Activated CD4-positive, CD25-positive, alpha-beta regulatory T cell treated with anti-CD3 and anti-CD28 coated beads, Interleukin-2, amount 50 U/mL, for 16 hours (primary cell): ENCODE data around the gene GNAI2.
"Not testable (repeated sequence)": the region's sequence is repeated elsewhere in the genome, so short reads cannot be mapped to it uniquely, and the experiment has no call there.

Experiments
- DNase-seq: peaks from one replicate; pipeline ENCODE4 v3.0.0-alpha.2; 2020; ENCODE audit warnings: low read depth, low spot score

GNAI2 gene

DNA sequence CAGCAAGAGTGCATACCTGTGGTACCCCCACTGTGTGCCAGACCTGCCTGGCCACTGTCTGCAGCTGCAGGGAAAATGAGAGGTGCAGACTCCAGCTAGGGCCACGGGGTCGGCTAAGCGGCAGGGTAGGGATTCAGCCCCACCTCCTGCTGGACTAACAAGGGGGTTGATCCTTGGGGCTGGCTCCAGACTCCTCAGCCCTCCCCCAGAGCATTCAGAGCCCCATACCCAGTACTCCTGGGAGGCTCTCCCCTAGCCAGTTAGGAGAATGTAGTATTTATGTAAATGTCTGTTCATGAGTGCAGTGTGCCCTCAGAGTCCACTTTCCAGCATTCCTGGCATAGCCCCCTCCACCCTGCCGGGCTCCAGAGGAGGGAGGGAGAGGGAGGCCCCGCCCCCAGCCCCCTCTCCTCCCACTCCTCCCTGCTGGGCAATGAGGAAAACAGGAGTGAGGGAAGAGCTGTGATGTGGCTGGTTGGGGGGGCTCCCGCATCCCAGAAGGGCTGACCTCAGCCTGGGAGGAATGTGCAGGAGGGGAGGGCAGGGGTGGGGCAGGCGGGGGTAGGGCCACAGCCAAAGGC is 28.5 kb downstream of the GNAI2 start:
- DNase-seq, result no peak

DNA sequence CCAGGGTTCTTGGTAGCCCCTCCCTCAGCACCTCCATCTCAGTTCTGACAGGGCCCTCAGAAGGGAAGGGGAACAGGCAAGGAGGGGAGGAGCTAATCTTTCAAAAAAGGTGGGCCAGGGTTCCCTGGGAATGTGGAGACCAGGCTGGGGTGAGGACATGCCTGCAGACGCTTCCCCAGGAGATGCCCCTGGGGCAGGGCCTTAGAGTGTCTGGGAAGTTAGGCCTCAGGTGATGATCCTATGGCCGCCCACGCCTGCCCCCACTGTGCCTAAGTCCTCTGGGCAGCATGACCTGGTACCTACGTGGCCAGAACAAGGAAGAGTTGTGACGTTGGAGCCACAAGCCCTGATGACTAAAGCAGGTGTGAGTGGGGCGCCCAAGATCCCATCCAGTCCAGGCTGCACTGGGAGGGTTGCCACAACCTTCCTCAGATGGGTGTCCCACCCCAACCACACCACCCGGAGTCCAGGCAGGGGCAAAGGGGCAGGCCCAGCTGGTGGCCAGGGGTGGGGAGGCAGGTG is 29.0 kb downstream of the GNAI2 start:
- no peak for DNase-seq

DNA sequence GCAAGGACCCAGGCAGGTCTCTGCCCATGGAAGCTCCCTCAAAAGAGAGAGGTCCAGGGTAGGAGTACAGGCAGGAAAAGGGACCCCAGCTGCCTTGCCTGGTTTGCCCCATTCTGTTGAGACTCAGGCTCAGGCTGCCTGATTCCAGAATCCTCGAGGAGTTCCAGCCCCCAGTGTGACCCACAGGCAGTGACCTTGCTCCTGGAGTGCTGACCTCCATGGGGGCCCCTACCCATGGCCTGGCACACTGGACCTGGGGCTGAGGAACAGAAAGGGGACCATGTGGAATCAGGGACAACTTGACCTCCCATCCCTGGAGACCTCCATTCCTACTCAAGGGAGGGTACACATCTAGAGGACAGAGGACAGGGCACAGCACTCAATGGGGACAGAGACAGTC is 29.6 kb downstream of the GNAI2 start:
- DNase-seq, result no peak

DNA sequence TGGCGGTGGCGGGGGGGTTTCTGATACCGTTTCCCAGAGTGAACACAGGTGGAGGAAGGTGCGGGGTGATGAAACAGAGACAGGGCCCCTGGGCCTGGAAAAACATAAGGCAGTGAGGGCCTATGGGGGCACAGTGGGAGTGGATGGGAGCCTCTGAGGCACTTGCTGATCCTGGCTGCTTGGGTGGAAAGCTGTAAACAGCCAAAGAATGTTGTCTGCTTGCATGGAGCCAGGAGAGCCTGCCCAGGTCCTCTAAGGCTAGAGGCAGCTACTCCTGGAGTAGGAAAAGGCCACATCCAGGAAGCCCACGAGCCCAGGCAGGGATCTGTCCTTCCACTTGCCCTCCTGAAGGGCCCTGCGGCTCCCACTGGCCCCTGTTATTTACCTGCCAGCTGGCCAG is 30.0 kb downstream of the GNAI2 start:
- no peak for DNase-seq

DNA sequence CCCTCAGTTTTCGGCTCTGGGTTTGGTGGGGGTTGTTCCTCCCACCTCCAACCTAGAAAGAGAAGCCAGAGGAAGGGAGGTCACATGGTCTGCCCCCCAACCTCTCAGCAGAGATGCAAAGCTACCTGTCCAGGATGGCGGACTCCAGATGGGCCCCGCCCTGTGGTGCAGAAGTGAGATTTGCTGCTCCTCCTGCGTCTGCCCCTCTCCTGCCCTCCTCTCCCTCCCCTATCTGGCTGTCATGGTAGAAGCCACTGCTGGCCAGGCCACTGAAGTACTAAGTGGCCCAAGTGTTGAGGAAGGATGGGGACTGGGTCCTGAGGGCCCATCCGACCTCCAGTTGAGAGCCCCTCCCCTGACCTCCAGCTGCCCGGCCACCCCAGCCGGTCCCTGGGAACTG is 30.8 kb downstream of the GNAI2 start:
- DNase-seq, result no peak

DNA sequence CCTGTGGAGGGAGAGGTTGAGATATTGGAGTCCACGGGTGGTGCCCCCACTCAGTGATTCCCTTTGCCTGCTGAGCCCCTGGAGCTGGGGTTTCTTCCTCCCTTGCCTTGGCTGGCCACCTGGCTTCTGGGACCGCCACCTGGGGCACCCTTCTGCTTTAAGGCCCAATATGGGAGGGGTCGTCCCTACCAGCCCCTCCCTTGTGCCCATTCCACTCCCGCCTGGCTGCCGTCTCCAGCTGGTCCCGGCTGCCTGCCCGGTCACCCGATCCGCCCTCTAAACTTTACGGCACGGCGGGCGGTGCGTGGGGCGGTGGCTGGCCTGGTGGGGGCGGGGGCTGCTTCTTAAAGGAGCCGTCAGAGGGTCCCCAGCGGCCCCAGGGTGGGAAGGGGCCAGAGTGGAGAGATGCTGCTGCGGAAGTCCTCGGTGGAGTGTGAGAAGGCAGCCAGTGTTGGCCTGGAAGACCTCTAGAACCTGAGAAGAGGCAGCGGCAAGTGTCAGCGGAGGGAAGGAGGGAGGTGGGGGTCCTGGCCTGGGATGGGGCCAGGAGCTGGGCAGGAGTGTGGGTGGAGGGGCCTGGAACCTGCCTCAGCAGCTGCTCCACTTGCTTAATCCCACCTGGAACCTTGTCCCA is 31.4 kb downstream of the GNAI2 start:
- DNase-seq, result no peak

DNA sequence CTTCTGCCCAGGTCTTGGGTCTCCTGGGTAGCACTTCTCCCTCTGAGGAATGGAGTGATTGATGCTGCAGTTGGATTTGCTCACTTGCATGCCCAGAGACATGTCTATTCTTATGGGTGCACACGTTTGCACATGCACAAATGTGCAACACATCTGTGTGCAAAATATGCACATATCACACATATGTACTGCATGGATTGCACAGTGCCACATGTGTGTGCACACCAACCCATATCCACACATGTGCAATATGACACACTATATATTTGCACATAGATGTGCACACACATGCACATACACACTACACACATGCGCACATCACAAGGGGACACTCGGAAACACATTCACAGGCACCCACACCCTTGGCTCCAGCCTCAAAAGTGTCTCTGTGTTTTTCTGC is 32.3 kb downstream of the GNAI2 start:
- no peak for DNase-seq

DNA sequence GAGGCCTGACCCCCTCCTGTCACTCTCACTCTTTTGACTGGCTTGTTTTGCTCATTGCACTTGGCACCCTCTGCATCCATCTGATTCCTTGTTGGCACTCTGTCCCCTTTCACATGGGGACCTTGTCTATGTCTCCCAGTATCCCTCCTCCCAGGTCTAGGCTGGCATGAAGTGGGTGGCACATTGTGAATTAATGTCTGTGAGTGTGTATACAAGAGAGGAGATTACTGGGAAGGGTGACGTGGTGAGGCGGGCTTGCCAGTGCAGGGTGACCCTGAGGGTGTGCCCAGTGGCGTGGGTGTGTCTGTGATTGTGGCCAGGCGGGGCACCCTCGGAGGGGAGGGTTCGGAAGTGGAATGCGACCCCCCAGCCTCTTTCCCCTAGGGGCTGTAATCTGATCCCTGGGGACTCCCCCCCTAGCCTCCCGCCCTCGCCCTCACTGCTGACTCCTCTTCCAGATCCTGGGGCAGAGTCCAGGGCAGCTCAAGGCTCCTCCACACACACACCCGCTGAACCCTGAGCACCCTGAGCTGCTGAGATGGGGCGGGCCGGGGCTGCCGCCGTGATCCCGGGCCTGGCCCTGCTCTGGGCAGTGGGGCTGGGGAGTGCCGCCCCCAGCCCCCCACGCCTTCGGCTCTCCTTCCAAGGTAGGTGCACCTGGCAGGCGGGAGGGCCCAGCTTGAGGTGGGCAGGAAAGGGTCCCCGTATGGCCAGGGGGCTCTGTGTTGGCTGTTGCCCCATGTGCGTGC is 32.9 kb downstream of the GNAI2 start, which contains the start of gene SEMA3B:
SEMA3B (plus strand) TSS at position 445 of the 749 bp plus-strand sequence; CDS start at position 539, 94 bp downstream.
- DNase-seq, result no peak

DNA sequence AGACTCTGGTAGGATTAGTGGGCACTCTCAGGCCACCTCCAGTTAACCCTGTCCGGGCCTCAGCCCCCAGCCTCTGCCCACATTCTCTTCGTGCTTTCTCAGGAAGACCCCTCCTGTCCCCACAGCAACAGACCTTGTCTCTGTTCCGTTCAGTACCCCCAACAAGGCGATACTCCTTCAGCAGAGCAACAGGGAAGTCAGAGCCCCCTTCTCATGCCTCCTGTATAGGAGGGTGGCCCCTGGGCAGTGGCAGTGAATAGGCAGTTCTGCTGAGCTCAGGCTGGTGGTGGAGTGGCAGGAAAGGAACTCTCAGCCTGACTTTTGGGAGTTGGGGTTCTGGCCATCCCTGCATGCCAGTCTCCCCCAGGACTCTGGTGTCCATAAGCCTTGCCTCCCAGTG is 33.5 kb downstream of the GNAI2 start:
- DNase-seq, result no peak

DNA sequence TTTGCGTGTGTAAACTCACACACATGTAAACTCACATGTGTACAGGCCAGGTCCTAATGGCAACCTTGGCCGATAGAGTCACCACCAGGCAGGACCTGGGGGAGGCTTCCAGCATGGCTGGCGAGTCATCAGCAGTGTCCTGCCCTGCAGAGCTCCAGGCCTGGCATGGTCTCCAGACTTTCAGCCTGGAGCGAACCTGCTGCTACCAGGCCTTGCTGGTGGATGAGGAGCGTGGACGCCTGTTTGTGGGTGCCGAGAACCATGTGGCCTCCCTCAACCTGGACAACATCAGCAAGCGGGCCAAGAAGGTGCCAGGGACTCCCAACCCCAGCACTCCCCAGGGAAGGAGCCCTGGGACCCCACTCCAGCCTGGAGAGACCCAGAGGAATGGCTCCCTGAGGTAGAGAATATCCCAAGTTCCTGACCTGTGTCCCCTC is 34.0 kb downstream of the GNAI2 start:
- no peak for DNase-seq

DNA sequence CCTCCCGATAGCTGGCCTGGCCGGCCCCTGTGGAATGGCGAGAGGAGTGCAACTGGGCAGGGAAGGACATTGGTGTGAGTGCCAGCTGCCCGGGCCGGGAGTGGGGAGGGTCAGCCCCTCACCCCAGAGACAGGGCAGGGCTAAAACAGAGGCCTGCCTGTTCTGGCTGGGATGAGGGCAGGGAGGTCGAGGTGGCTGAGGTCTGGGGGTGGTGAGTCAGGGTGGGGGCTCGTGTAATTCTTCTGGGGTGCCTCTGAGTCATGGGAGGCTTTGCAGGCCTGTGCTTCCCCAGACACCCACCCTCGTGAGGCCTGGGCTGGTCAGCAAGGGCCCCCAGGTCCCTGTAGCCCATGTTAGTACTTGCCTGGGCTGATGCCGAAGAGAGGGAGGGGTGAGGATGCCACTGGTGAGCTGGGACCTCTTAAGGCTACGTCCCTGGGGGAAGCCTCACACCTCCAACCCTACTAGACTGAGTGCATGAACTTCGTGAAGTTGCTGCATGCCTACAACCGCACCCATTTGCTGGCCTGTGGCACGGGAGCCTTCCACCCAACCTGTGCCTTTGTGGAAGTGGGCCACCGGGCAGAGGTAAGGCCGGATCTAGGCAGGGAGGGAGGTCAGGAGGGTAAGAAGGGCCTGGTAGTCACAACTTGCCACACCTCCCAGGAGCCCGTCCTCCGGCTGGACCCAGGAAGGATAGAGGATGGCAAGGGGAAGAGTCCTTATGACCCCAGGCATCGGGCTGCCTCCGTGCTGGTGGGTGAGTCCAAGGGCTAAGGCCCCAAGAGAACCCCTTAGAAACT is 34.6 kb downstream of the GNAI2 start:
- no peak for DNase-seq

DNA sequence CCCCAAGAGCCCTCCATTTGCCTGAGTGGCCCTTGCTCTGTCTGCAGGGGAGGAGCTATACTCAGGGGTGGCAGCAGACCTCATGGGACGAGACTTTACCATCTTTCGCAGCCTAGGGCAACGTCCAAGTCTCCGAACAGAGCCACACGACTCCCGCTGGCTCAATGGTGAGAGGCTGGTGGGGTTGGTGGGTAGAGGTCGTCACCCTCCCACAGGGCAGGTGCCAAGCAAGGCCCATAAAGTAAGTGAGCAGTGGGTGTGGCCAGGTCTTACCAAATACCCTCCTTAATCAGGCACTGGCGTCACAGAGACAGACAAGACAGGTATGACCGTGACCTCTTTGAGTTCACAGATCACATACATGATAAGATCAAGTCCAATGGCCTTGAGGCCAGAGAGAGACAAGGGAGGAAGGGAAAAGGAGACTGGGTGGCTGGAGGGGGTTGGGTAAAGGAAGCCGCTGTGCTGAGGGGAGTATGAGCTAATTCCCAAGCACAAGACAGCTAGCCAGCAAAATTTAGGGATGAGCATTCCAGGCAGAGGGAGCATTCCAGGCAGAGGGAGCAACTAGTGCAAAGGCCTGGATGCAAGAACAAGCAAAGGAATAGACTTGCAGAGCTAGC is 35.4 kb downstream of the GNAI2 start:
- no peak for DNase-seq

DNA sequence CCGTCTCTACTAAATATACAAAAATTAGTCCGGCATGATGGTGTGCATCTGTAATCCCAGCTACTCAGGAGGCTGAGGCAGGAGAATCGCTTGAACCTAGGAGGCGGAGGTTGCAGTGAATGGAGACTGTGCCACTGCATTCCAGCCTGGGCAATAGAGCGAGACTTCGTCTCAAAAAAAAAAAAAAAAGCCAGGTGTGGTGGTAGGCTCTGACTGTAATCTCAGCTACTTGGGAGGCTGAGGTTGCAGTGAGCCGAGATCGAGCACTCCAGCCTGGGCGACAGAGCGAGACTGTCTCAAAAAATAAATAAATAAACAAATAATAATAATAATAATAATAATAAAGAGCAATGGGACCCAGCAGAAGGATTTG is 36.5 kb downstream of the GNAI2 start:
- not testable (repeated sequence) for DNase-seq

DNA sequence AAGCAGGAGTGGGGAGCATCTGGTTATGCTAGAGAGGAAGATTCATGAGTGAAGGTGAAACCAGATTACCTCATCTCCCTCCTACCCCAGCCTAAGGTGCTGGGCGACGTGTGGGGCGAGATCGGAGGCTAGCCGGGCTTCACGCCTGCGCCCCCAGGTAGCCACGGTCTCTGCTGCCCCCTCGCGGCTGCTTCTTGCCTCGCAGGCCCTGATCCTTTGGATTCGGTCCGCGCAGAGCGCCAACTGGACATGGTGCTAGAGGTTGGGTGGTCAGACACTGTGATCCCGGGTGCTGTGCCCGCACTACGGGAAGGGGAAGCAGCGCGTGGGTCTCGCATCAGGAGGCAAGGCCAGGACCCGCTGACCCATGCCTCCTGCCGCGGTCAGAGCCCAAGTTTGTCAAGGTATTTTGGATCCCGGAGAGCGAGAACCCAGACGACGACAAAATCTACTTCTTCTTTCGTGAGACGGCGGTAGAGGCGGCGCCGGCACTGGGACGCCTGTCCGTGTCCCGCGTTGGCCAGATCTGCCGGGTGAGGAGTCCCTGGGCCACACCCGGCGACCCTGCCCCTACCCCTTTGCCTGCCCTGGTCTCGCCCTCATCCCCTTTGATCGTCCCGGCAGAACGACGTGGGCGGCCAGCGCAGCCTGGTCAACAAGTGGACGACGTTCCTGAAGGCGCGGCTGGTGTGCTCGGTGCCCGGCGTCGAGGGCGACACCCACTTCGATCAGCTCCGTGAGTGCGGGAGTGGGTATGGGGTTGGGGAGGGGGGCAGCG is 37.1 kb downstream of the GNAI2 start:
- DNase-seq, result peak; percentile 77

DNA sequence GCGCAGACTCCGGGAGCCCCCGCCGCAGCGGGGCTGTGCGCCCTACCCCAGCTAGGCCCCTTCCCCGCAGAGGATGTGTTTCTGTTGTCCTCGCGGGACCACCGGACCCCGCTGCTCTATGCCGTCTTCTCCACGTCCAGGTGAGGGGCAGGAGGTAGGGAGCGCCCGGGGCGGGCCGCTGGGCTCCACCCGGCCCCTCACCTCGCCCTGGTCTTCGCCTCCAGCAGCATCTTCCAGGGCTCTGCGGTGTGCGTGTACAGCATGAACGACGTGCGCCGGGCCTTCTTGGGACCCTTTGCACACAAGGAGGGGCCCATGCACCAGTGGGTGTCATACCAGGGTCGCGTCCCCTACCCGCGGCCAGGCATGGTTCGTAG is 37.7 kb downstream of the GNAI2 start:
- no peak for DNase-seq

DNA sequence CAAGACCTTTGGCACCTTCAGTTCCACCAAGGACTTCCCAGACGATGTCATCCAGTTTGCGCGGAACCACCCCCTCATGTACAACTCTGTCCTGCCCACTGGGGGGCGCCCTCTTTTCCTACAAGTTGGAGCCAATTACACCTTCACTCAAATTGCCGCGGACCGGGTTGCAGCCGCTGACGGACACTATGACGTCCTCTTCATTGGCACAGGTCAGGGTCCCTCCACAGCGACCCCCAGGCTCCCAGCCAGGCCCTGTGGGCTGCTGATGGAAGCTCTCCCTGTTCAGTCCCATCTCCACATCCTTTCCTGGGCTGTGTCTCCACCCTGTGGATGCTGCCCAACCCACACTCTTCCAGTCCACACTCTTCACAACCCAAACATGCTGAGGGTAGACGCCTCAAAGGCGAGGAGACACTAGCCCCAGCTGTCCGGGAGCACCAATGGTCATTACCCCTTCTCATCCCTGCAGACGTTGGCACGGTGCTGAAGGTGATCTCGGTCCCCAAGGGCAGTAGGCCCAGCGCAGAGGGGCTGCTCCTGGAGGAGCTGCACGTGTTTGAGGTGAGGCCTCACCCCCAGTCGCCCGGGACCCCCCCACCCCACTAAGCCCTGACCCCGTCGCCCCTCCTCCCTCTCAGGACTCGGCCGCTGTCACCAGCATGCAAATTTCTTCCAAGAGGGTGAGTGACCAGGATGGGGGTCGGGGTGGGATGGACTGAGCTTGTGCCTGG is 38.5 kb downstream of the GNAI2 start:
- DNase-seq, result peak; percentile 55

DNA sequence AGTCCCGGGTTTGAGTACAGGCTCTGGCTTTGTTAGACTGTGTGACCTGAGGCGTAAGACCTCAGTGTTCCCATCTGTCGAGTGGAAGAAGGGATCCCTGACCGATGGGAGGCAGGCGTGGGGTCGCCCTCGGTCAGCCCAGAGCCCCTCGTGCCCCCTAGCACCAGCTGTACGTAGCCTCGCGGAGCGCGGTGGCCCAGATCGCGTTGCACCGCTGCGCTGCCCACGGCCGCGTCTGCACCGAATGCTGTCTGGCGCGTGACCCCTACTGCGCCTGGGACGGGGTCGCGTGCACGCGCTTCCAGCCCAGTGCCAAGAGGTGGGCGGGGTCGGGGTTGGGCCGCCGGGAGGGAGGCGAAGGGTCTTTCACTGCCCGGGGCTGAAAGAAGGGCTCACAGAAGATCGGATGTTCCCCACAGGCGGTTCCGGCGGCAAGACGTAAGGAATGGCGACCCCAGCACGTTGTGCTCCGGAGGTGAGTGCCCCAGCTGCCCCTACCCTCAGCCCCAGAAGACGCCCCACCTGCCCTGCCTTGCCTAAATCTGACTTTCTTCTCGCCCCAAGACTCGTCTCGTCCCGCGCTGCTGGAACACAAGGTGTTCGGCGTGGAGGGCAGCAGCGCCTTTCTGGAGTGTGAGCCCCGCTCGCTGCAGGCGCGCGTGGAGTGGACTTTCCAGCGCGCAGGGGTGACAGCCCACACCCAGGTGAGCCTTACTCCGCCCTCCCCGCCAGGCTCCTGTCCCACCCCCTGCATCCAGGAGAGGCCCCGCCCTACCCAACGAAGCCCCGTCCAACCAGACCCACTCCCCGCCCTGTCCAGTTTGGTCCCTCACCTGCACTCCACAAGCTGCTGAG is 39.4 kb downstream of the GNAI2 start:
- no peak for DNase-seq

DNA sequence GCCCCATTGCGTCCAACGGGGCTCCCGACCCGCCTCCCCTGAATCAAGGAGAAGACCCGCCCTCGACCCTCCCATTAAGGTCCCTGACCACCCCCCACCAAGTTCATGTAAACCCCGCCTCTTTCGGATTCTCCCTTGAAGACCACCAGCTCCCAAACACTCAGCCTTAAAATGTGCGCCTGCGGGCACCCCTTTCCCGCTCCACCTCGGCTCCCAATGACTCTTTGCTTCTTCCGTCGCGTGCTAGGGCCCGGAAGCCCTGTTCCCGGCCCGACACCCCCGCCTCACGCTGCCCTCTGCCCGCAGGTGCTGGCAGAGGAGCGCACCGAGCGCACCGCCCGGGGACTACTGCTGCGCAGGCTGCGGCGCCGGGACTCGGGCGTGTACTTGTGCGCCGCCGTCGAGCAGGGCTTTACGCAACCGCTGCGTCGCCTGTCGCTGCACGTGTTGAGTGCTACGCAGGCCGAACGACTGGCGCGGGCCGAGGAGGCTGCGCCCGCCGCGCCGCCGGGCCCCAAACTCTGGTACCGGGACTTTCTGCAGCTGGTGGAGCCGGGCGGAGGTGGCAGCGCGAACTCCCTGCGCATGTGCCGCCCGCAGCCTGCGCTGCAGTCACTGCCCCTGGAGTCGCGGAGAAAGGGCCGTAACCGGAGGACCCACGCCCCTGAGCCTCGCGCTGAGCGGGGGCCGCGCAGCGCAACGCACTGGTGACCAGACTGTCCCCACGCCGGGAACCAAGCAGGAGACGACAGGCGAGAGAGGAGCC is 40.2 kb downstream of the GNAI2 start:
- no peak for DNase-seq
